Memory B cell (primary cell): ENCODE data around the gene SLC12A7.
A peak's percentile ranks its signal among the peaks of the same experiment; 100 is the strongest.

Experiments used
- ATAC-seq: fragments of 150-1000 bp; cut with Tn5 transposase; 2 replicates; pipeline ENCODE4 v1.10.0; 2021; ENCODE audit warnings: low read depth, mild to moderate bottlenecking, moderate library complexity
- DNase-seq, 2 donors: peaks; one replicate each; pipeline ENCODE4 v3.0.0; 2022; ENCODE audit warnings: low spot score in 2 of 2
- H3K27ac Mint-ChIP-seq: one replicate; pipeline ENCODE4 v1.8.0; 2022; ENCODE audit warnings: mild to moderate bottlenecking, moderate library complexity, mixed read lengths
- H3K27me3 Mint-ChIP-seq: one replicate; pipeline ENCODE4 v1.8.0; 2022; ENCODE audit warnings: mixed read lengths
- H3K36me3 Mint-ChIP-seq: one replicate; pipeline ENCODE4 v1.8.0; 2022; ENCODE audit warnings: mild to moderate bottlenecking, mixed read lengths
- H3K4me1 Mint-ChIP-seq: one replicate; pipeline ENCODE4 v1.8.0; 2022; ENCODE audit warnings: mixed read lengths
- H3K4me3 Mint-ChIP-seq: one replicate; pipeline ENCODE4 v1.8.0; 2022; ENCODE audit warnings: mild to moderate bottlenecking, moderate library complexity, mixed read lengths
- H3K9me3 Mint-ChIP-seq: one replicate; pipeline ENCODE4 v1.8.0; 2022; ENCODE audit warnings: mixed read lengths

Gene SLC12A7

GRCh38 chr5:1042626-1043025 is 69.2 kb downstream of the SLC12A7 start:
- peaks cover 3% of the 10 kb centered on the region for H3K27me3 Mint-ChIP-seq
- no peaks in the 10 kb centered on the region for H3K36me3 Mint-ChIP-seq
- H3K27ac Mint-ChIP-seq = peak overlapping the region; percentile 17
- no peak for ATAC-seq
- H3K4me1 Mint-ChIP-seq = peaks cover 63% of the 10 kb centered on the region
- no peak overlapping the region for H3K4me3 Mint-ChIP-seq
- no peak for DNase-seq
- H3K9me3 Mint-ChIP-seq = peaks cover 66% of the 10 kb centered on the region

GRCh38 chr5:1041225-1042143 is 70.4 kb downstream of the SLC12A7 start:
- H3K9me3 Mint-ChIP-seq = peaks cover 55% of the 10 kb centered on the region
- peaks cover 7% of the 10 kb centered on the region for H3K27me3 Mint-ChIP-seq
- H3K36me3 Mint-ChIP-seq = no peaks in the 10 kb centered on the region
- H3K27ac Mint-ChIP-seq = no peak overlapping the region
- no peak for ATAC-seq
- H3K4me3 Mint-ChIP-seq = no peak overlapping the region
- peaks cover 54% of the 10 kb centered on the region for H3K4me1 Mint-ChIP-seq
- DNase-seq = no peak

GRCh38 chr5:1040571-1040970 is 71.3 kb downstream of the SLC12A7 start:
- Mint-ChIP-seq H3K9me3 (peaks cover 45% of the 10 kb centered on the region), H3K36me3 (no peaks in the 10 kb centered on the region), H3K4me3 (no peak overlapping the region), H3K27ac (no peak overlapping the region), H3K4me1 (peaks cover 44% of the 10 kb centered on the region), H3K27me3 (peaks cover 8% of the 10 kb centered on the region)
- DNase-seq = no peak
- no peak for ATAC-seq

- ATAC-seq (no peak), DNase-seq (no peak)
- Mint-ChIP-seq H3K27ac (no peak overlapping the region), H3K36me3 (peaks cover 1% of the 10 kb centered on the region), H3K27me3 (peaks cover 10% of the 10 kb centered on the region), H3K9me3 (peaks cover 38% of the 10 kb centered on the region), H3K4me1 (peaks cover 39% of the 10 kb centered on the region), H3K4me3 (no peak overlapping the region)
Measured at GRCh38 chr5:1039706-1040260, 72.1 kb downstream of the SLC12A7 start.

GRCh38 chr5:1039210-1039548 is 72.7 kb downstream of the SLC12A7 start:
- Mint-ChIP-seq H3K9me3 (peaks cover 32% of the 10 kb centered on the region), H3K27ac (no peak overlapping the region), H3K4me1 (peaks cover 33% of the 10 kb centered on the region), H3K4me3 (no peak overlapping the region), H3K36me3 (peaks cover 1% of the 10 kb centered on the region), H3K27me3 (peaks cover 12% of the 10 kb centered on the region)
- ATAC-seq (no peak), DNase-seq (no peak)

GRCh38 chr5:1038417-1039209 is 73.2 kb downstream of the SLC12A7 start:
- no peak overlapping the region for H3K27ac Mint-ChIP-seq
- peaks cover 28% of the 10 kb centered on the region for H3K4me1 Mint-ChIP-seq
- DNase-seq (no peak), ATAC-seq (no peak)
- H3K27me3 Mint-ChIP-seq = peaks cover 14% of the 10 kb centered on the region
- peaks cover 28% of the 10 kb centered on the region for H3K9me3 Mint-ChIP-seq
- H3K4me3 Mint-ChIP-seq = no peak overlapping the region
- peaks cover 1% of the 10 kb centered on the region for H3K36me3 Mint-ChIP-seq

GRCh38 chr5:1037671-1038416 is 74.0 kb downstream of the SLC12A7 start:
- peaks cover 1% of the 10 kb centered on the region for H3K36me3 Mint-ChIP-seq
- H3K27ac Mint-ChIP-seq = no peak overlapping the region
- peaks cover 20% of the 10 kb centered on the region for H3K9me3 Mint-ChIP-seq
- DNase-seq (no peak), ATAC-seq (no peak)
- peaks cover 20% of the 10 kb centered on the region for H3K4me1 Mint-ChIP-seq
- H3K4me3 Mint-ChIP-seq = no peak overlapping the region
- peaks cover 14% of the 10 kb centered on the region for H3K27me3 Mint-ChIP-seq

GRCh38 chr5:1037123-1037670 is 74.7 kb downstream of the SLC12A7 start:
- Mint-ChIP-seq H3K4me3 (no peak overlapping the region), H3K9me3 (peaks cover 14% of the 10 kb centered on the region), H3K36me3 (peaks cover 1% of the 10 kb centered on the region), H3K27me3 (peaks cover 13% of the 10 kb centered on the region), H3K4me1 (peaks cover 14% of the 10 kb centered on the region), H3K27ac (no peak overlapping the region)
- DNase-seq = no peak
- ATAC-seq = no peak

GRCh38 chr5:1036504-1037122 is 75.2 kb downstream of the SLC12A7 start:
- Mint-ChIP-seq H3K36me3 (peaks cover 1% of the 10 kb centered on the region), H3K27ac (no peak overlapping the region), H3K27me3 (peaks cover 13% of the 10 kb centered on the region), H3K9me3 (peaks cover 8% of the 10 kb centered on the region), H3K4me3 (no peak overlapping the region), H3K4me1 (peaks cover 9% of the 10 kb centered on the region)
- ATAC-seq (no peak), DNase-seq (no peak)

- H3K27ac Mint-ChIP-seq = no peak overlapping the region
- no peak for ATAC-seq
- H3K4me1 Mint-ChIP-seq = peaks cover 2% of the 10 kb centered on the region
- peaks cover 1% of the 10 kb centered on the region for H3K36me3 Mint-ChIP-seq
- no peak for DNase-seq
- no peak overlapping the region for H3K4me3 Mint-ChIP-seq
- H3K9me3 Mint-ChIP-seq = no peaks in the 10 kb centered on the region
- peaks cover 13% of the 10 kb centered on the region for H3K27me3 Mint-ChIP-seq
Measured at GRCh38 chr5:1035421-1036405, 76.2 kb downstream of the SLC12A7 start.

GRCh38 chr5:1034986-1035385 is 76.9 kb downstream of the SLC12A7 start:
- H3K27me3 Mint-ChIP-seq = peaks cover 13% of the 10 kb centered on the region
- ATAC-seq (no peak), DNase-seq (no peak)
- H3K27ac Mint-ChIP-seq = no peak overlapping the region
- no peak overlapping the region for H3K4me3 Mint-ChIP-seq
- H3K4me1 Mint-ChIP-seq = peaks cover 2% of the 10 kb centered on the region
- peaks cover 1% of the 10 kb centered on the region for H3K36me3 Mint-ChIP-seq
- no peaks in the 10 kb centered on the region for H3K9me3 Mint-ChIP-seq

- Mint-ChIP-seq H3K27ac (no peak overlapping the region), H3K27me3 (peaks cover 13% of the 10 kb centered on the region), H3K4me3 (no peak overlapping the region), H3K36me3 (peaks cover 1% of the 10 kb centered on the region), H3K4me1 (peaks cover 2% of the 10 kb centered on the region), H3K9me3 (no peaks in the 10 kb centered on the region)
- ATAC-seq (no peak), DNase-seq (no peak)
Measured at GRCh38 chr5:1034421-1034905, 77.4 kb downstream of the SLC12A7 start.
